ENCODE measurements around the gene MRPS31. TPM values are rescaled to one million over a fixed set of nuclear protein-coding genes. Genes with fewer than 3 reads are reported as not detected.

MRPS31 gene
- polyA plus RNA-seq, 4 donors: 32.7 to 54.3 (median 48.6) TPM

Other genes starting within 250 kb of the MRPS31 start
- gene FOXO1, start 104.5 kb downstream of the MRPS31 start, polyA plus RNA-seq (ENCODE audit: insufficient read length in 4 of 4): 10 to 100 TPM; 11.7 to 21.0 (median 16.3) TPM
- gene SLC25A15, start 18.4 kb upstream of the MRPS31 start, polyA plus RNA-seq (ENCODE audit: insufficient read length in 4 of 4): 10 to 100 TPM; 12.5 to 18.0 (median 17.6) TPM
- gene ELF1, start 248.1 kb upstream of the MRPS31 start, polyA plus RNA-seq (ENCODE audit: insufficient read length in 4 of 4): 10 to 100 TPM; 36.2 to 52.3 (median 49.3) TPM

Data from left renal pelvis (tissue), 4 donors.